ENCODE results near the gene ZFYVE9.

The ZFYVE9 gene

DNA sequence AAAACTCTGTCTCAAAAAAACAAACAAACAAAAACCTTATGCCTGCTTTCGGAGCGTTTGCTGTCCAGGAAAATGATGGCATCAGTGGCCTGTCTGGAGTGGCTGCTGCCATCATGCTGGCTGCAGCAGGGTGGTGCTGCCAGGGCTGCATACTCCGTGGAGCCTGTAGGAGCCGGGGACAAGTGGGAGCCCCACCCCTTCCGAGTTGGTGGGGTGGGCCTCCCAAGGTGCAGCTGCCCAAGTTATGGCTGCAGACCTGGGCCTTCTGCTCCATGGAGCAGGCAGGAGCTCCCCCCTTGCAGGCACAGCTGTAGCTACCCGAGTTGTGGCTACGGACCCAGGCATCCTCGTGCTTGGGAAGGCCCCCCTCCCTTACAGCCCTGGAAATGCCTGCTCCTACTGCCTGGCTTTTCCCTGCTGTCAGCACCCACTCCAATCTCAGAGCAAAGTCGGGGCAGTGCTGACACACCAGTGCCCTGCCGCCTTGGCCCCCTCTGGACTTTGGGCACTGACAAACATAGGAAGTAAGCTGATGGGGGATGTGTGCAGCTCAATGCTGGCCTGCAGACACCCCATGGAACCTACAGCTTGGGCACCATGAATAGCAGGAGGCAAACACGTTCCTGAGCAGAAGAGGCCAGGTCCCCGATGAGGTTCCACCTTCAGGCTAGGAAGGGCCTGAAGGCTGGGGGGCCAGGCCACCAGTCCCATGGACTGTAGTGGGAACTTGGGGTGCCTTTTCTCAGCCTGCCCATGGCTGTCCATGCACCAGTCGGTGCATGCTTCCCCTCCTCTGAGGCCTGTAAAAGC is 163.7 kb downstream of the ZFYVE9 start:
- H3K4me3 ChIP-seq (ENCODE audit: low read depth, low read length), result no peak overlapping the region
- no peaks in the 10 kb centered on the region for H3K79me2 ChIP-seq
- H3K4me2 ChIP-seq (ENCODE audit: low read length), result no peak overlapping the region
- no peaks in the 10 kb centered on the region for H3K27me3 ChIP-seq (ENCODE audit: control insufficient read depth, insufficient read depth, low read length)
- no peaks in the 10 kb centered on the region for H3K9me3 ChIP-seq (ENCODE audit: control insufficient read depth, low read length)
- TF ChIP-seq, protein P1, sequence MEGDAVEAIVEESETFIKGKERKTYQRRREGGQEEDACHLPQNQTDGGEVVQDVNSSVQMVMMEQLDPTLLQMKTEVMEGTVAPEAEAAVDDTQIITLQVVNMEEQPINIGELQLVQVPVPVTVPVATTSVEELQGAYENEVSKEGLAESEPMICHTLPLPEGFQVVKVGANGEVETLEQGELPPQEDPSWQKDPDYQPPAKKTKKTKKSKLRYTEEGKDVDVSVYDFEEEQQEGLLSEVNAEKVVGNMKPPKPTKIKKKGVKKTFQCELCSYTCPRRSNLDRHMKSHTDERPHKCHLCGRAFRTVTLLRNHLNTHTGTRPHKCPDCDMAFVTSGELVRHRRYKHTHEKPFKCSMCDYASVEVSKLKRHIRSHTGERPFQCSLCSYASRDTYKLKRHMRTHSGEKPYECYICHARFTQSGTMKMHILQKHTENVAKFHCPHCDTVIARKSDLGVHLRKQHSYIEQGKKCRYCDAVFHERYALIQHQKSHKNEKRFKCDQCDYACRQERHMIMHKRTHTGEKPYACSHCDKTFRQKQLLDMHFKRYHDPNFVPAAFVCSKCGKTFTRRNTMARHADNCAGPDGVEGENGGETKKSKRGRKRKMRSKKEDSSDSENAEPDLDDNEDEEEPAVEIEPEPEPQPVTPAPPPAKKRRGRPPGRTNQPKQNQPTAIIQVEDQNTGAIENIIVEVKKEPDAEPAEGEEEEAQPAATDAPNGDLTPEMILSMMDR (IDR thresholded peaks at IDR 0.05), result no peak
- H3K9ac ChIP-seq, result no peak overlapping the region
- no peak overlapping the region for H3K27ac ChIP-seq
- no peaks in the 10 kb centered on the region for H3K36me3 ChIP-seq (ENCODE audit: control insufficient read depth, insufficient read depth, low read length)
- no peaks in the 10 kb centered on the region for H3K4me1 ChIP-seq
- no peak overlapping the region for H2AFZ ChIP-seq

DNA sequence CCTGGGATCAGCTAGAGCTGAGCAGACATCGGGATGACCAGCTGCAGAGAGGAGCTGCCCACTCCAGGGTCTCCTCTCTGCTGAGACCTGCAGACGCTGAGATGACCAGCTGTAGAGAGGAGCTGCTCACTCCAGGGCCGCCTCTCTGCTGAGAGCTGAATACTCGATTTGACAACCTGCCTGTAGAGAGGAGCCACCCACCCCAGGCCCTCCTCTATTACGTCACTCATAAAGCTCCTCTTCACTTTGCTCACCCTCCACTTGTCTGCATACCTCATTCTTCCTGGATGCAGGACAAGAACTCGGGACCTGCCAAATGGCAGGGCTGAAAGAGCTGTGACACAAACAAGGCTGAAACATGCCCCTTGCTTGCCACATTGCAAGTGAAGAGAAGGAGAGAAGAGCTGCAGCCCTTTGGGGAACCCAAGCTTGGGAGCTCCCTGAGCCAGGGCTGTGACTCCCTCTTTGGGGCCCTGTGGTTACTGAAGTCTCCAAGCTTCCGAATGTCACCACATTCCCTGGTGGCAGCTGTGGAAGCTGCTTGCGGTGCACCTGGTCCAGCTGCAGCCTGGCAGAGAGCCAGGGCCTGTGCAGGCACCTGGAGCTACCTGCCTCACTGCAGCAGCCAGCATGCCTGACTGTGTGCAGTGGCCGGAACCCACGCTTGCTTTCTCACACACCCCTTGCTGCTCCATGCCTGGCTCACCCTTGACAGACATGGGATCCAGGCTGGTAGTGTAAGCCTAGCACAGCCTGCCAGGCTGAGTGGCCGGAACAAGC is 164.5 kb downstream of the ZFYVE9 start:
- TF ChIP-seq, protein P1 (IDR thresholded peaks at IDR 0.05), result no peak
- no peaks in the 10 kb centered on the region for H3K36me3 ChIP-seq (ENCODE audit: control insufficient read depth, insufficient read depth, low read length)
- H3K4me3 ChIP-seq (ENCODE audit: low read depth, low read length), result no peak overlapping the region
- H3K9me3 ChIP-seq (ENCODE audit: control insufficient read depth, low read length), result no peaks in the 10 kb centered on the region
- H3K9ac ChIP-seq, result no peak overlapping the region
- no peaks in the 10 kb centered on the region for H3K4me1 ChIP-seq
- H3K4me2 ChIP-seq (ENCODE audit: low read length), result no peak overlapping the region
- no peaks in the 10 kb centered on the region for H3K27me3 ChIP-seq (ENCODE audit: control insufficient read depth, insufficient read depth, low read length)
- H2AFZ ChIP-seq, result no peak overlapping the region
- H3K27ac ChIP-seq, result no peak overlapping the region
- no peaks in the 10 kb centered on the region for H3K79me2 ChIP-seq

DNA sequence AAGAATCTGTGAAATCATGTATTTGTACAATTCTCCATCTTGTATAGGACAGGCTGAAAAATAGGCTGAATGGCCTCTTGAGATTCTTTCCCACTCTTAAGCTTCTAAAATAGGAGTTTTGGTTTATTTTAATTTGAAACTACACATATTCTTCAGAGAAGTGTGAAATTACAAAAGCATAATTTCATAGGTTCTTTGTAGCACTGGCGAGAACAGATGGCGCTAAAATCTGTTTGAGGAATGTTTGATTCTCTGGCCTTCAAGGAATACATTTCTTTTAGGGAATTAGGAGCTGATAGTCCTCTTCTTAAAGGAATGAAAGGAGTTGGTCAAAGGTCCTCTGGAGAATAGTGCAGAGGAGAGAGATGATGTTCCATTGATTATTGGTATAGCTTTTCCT is 179.2 kb downstream of the ZFYVE9 start:
- Histone ChIP-seq H3K9me3 (ENCODE audit: control insufficient read depth, low read length) (no peaks in the 10 kb centered on the region), H3K4me2 (ENCODE audit: low read length) (no peak overlapping the region), H3K4me3 (ENCODE audit: low read depth, low read length) (no peak overlapping the region), H2AFZ (no peak overlapping the region), H3K9ac (no peak overlapping the region), H3K27ac (no peak overlapping the region), H3K79me2 (no peaks in the 10 kb centered on the region), H3K36me3 (ENCODE audit: control insufficient read depth, insufficient read depth, low read length) (no peaks in the 10 kb centered on the region), H3K4me1 (no peaks in the 10 kb centered on the region), H3K27me3 (ENCODE audit: control insufficient read depth, insufficient read depth, low read length) (no peaks in the 10 kb centered on the region)
- TF ChIP-seq, protein P1 (IDR thresholded peaks at IDR 0.05), result no peak

DNA sequence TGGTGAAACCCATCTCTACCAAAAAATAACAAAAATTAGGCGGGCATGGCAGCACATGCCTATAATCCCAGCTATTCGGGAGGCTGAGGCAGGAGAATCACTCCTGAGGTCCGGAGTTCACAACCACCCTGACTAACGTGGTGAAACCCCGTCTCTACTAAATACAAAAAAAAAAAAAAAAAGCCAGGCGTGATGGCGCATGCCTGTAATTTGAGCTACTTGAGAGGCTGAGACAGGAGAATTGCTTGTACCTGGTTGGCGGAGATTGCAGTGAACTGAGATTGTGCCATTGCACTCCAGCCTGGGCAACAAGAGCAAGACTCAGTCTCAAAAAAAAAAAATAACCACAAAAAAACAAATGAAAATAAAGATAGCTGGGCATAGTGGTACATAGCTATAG is 181.8 kb downstream of the ZFYVE9 start:
- no peak overlapping the region for H2AFZ ChIP-seq
- H3K9ac ChIP-seq, result no peak overlapping the region
- no peak overlapping the region for H3K4me2 ChIP-seq (ENCODE audit: low read length)
- no peak overlapping the region for H3K4me3 ChIP-seq (ENCODE audit: low read depth, low read length)
- H3K36me3 ChIP-seq (ENCODE audit: control insufficient read depth, insufficient read depth, low read length), result no peaks in the 10 kb centered on the region
- no peak overlapping the region for H3K27ac ChIP-seq
- no peaks in the 10 kb centered on the region for H3K4me1 ChIP-seq
- TF ChIP-seq, protein P1 (IDR thresholded peaks at IDR 0.05), result no peak
- H3K27me3 ChIP-seq (ENCODE audit: control insufficient read depth, insufficient read depth, low read length), result no peaks in the 10 kb centered on the region
- H3K79me2 ChIP-seq, result no peaks in the 10 kb centered on the region
- H3K9me3 ChIP-seq (ENCODE audit: control insufficient read depth, low read length), result no peaks in the 10 kb centered on the region

Measured in parathyroid adenoma (tissue), 2 donors.